ENCODE results near the gene AGPAT2.

AGPAT2 gene

DNA sequence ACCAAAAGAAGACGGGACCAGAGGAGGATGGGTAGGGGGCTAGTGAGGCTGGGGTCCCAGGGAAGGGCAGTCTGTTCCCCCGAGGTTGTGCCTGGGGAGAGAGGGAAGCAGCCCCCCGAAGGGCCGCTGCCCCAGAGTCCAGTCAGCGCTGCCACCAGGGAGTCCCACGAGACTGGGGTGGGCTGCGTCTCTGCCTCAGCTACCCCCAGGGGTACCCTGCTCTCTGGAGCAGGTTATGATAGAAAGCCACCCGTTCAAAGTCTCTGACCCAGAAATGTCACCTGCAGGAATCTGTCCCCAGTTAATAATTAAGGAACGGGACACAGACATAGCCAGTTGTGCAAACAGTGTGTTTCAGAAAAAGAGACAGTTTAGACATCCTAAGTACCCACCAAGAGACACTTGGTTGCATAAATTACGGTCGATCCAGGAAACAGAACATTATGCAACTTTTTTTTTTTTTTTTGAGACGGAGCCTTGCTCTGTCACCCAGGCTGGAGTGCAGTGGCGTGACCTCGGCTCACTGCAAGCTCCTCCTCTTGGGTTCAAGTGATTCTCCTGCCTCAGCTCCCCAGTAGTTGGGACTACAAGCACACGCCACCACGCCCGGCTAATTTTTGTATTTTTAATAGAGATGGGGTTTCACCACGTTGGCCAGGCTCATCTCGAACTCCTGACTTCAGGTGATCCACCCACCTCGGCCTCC lies 10.7 kb upstream of the AGPAT2 start:
- TF ChIP-seq, protein P1, sequence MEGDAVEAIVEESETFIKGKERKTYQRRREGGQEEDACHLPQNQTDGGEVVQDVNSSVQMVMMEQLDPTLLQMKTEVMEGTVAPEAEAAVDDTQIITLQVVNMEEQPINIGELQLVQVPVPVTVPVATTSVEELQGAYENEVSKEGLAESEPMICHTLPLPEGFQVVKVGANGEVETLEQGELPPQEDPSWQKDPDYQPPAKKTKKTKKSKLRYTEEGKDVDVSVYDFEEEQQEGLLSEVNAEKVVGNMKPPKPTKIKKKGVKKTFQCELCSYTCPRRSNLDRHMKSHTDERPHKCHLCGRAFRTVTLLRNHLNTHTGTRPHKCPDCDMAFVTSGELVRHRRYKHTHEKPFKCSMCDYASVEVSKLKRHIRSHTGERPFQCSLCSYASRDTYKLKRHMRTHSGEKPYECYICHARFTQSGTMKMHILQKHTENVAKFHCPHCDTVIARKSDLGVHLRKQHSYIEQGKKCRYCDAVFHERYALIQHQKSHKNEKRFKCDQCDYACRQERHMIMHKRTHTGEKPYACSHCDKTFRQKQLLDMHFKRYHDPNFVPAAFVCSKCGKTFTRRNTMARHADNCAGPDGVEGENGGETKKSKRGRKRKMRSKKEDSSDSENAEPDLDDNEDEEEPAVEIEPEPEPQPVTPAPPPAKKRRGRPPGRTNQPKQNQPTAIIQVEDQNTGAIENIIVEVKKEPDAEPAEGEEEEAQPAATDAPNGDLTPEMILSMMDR (IDR thresholded peaks at IDR 0.05; ENCODE audit: low read depth, low read length, poor library complexity, severe bottlenecking) = no peak
- TF ChIP-seq EZH2phosphoT487 (IDR thresholded peaks at IDR 0.05; ENCODE audit: borderline replicate concordance, low read length) = no peak
- Histone ChIP-seq H3K4me1 (ENCODE audit: control insufficient read depth, low read length) (peaks cover 60% of the 10 kb centered on the region), H3K27ac (ENCODE audit: low read depth, low read length) (no peak overlapping the region), H4K20me1 (ENCODE audit: control insufficient read depth, insufficient read depth, low read depth, low read length) (no peaks in the 10 kb centered on the region), H3K4me2 (ENCODE audit: low read length) (peak overlapping the region; percentile 35), H3K36me3 (ENCODE audit: control insufficient read depth, low read length) (no peaks in the 10 kb centered on the region), H3K79me2 (ENCODE audit: control insufficient read depth, low read length) (no peaks in the 10 kb centered on the region), H3K27me3 (ENCODE audit: control insufficient read depth, low read length) (peaks cover 34% of the 10 kb centered on the region), H3K9me3 (ENCODE audit: control insufficient read depth, insufficient read depth, low read length) (no peaks in the 10 kb centered on the region), H3F3A (ENCODE audit: control insufficient read depth, insufficient read depth) (no peaks in the 10 kb centered on the region), H3K9me2 (replicated peaks; ENCODE audit: control insufficient read depth, low read length) (no peaks in the 10 kb centered on the region), H3K4me3 (ENCODE audit: low read length) (no peak overlapping the region)

- Histone ChIP-seq H3K27me3 (ENCODE audit: control insufficient read depth, low read length) (peaks cover 35% of the 10 kb centered on the region), H3F3A (ENCODE audit: control insufficient read depth, insufficient read depth) (no peaks in the 10 kb centered on the region), H4K20me1 (ENCODE audit: control insufficient read depth, insufficient read depth, low read depth, low read length) (no peaks in the 10 kb centered on the region), H3K9me2 (replicated peaks; ENCODE audit: control insufficient read depth, low read length) (no peaks in the 10 kb centered on the region), H3K36me3 (ENCODE audit: control insufficient read depth, low read length) (no peaks in the 10 kb centered on the region), H3K79me2 (ENCODE audit: control insufficient read depth, low read length) (no peaks in the 10 kb centered on the region), H3K4me1 (ENCODE audit: control insufficient read depth, low read length) (peaks cover 53% of the 10 kb centered on the region), H3K9me3 (ENCODE audit: control insufficient read depth, insufficient read depth, low read length) (no peaks in the 10 kb centered on the region), H3K27ac (ENCODE audit: low read depth, low read length) (no peak overlapping the region), H3K4me2 (ENCODE audit: low read length) (no peak overlapping the region), H3K4me3 (ENCODE audit: low read length) (no peak overlapping the region)
- TF ChIP-seq, protein P1 (IDR thresholded peaks at IDR 0.05; ENCODE audit: low read depth, low read length, poor library complexity, severe bottlenecking) = no peak
- no peak for TF ChIP-seq EZH2phosphoT487 (IDR thresholded peaks at IDR 0.05; ENCODE audit: borderline replicate concordance, low read length)
Measured at GRCh38 chr9:136697146-136697820, 10.0 kb upstream of the AGPAT2 start.

DNA sequence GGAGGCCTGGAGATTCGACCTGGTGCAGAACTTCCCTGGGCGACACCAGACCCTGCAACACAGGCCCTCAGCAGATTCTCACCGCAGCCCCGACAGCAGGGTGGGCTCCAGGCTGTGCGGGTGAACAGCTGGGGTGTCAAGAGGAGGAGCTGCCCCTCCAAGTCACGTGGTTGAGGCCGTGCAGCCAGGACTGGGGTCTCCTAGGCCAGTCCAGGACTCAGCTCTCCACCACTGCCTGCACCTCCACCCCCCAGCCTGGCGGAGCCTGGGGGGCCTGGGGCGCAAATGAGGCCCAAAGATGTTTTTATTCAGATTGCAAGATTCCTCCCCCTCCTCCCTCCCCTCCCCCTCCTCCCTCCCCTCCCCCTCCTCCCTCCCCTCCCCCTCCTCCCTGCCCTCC lies 9.2 kb upstream of the AGPAT2 start:
- Histone ChIP-seq H3K9me2 (replicated peaks; ENCODE audit: control insufficient read depth, low read length) (no peaks in the 10 kb centered on the region), H3K27ac (ENCODE audit: low read depth, low read length) (no peak overlapping the region), H4K20me1 (ENCODE audit: control insufficient read depth, insufficient read depth, low read depth, low read length) (no peaks in the 10 kb centered on the region), H3K79me2 (ENCODE audit: control insufficient read depth, low read length) (no peaks in the 10 kb centered on the region), H3K4me1 (ENCODE audit: control insufficient read depth, low read length) (peaks cover 45% of the 10 kb centered on the region), H3K9me3 (ENCODE audit: control insufficient read depth, insufficient read depth, low read length) (no peaks in the 10 kb centered on the region), H3K4me2 (ENCODE audit: low read length) (no peak overlapping the region), H3K4me3 (ENCODE audit: low read length) (no peak overlapping the region), H3K36me3 (ENCODE audit: control insufficient read depth, low read length) (no peaks in the 10 kb centered on the region), H3K27me3 (ENCODE audit: control insufficient read depth, low read length) (peaks cover 31% of the 10 kb centered on the region), H3F3A (ENCODE audit: control insufficient read depth, insufficient read depth) (no peaks in the 10 kb centered on the region)
- TF ChIP-seq, protein P1 (IDR thresholded peaks at IDR 0.05; ENCODE audit: low read depth, low read length, poor library complexity, severe bottlenecking) = no peak
- no peak for TF ChIP-seq EZH2phosphoT487 (IDR thresholded peaks at IDR 0.05; ENCODE audit: borderline replicate concordance, low read length)
